HG02623 (cell line): ENCODE measurements around the gene MXD3.
A peak's percentile ranks its signal among the peaks of the same experiment; 100 is the strongest.
"Not testable (repeated sequence)": the region's sequence is repeated elsewhere in the genome, so short reads cannot be mapped to it uniquely, and the experiment has no call there.

Experiments
- ATAC-seq: cut with Tn5 transposase; IDR thresholded peaks from one replicate; pipeline ENCODE4 v1.9.1; 2021; ENCODE audit warnings: moderate library complexity; ENCODE audit not compliant: unreplicated experiment

MXD3 gene

GRCh38 chr5:177311723-177312648, at the start of gene MXD3:
MXD3 (minus strand) TSS chr5:177311898; CDS start chr5:177311830, 68 bp downstream.
- peak; percentile 71 for ATAC-seq

- not testable (repeated sequence) for ATAC-seq
These were observed 49.0 kb upstream of the MXD3 start for GRCh38 chr5:177360740-177361139.

- no peak for ATAC-seq
These were observed 48.2 kb upstream of the MXD3 start for GRCh38 chr5:177359860-177360259.

DNA sequence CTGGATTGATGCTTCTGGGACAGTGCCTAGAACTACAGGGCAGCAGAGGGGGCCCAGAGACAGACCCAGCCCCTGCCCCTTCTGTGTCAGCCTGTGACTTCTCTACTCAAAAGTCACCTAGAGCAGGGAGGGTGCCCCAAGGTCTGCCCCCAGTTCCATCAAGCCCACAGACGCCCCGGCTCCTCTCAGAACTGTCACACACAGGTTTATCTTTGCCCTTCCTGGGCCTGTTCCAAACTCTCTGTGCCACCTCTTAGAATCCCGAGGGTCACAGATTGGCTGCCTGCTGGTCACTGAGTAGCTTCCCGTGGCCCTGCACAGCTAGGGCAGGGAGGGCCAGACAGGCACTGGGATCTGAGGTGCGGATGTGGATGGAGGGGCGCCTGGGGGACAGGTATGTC, 47.8 kb upstream of the MXD3 start:
- no peak for ATAC-seq

DNA sequence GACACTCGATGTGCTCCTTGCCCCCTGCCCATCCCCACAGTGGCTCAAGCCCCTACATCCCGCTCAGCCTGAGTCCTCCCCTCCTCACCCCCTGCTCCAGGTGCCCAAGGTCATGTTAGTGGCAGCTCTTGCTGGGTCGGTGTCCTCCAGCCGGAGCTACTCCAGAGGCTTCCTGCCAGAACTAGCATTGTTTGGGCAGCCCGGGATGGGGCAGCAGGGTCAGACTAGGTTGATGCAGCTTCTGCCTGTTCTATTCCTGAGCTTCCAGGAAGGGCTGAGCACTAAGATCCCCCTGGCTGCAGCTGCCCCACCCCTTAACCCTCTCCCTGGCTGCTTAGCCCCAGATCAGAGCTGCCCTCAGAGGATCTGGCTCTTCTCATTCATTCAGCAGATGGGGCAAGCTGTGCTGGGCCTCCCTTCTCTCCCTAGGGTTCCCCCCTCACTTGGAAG, 46.7 kb upstream of the MXD3 start:
- ATAC-seq, result no peak

DNA sequence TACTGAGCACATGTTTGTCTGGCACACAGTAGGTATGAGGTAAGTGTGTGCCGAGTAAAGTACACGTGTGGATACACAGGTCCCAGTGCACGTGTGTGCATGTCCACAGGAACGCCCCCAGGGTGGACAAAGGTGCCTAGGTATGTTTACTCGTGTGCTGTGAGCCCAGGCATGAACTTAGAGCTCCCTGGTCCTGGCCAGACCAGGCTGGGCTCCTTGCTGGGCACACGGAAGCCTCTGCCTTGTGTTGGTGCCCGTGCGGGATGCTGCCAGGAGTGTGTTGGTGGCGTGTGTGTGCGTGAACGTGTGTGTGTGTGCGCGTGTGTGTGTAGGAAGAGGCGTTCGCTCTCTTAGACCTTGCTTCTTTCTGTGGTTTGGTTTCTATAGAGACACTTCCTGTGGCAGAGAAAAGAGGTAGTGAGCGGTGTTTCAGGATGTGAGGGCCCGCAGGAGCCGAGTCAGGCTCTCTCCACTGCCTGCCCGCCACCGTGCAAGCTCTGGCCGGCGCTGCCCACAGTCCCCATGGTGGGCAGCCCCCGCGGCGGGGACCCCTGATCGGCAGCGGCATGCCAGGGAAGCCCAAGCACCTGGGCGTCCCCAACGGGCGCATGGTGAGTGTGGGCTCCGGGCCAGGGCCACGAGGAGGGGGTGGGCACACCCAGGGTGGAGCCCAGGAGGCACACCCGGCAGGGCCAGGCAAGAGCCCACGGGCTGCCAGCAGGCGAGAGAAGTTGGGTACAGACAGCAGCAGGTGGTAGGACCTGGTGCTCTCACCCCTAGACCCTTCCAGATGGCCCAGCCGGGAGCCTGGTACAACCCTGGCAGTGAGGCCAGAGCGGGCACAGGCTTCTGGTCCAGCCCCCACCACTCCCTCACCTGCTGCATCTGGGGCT, 46.0 kb upstream of the MXD3 start, which contains the start of gene RGS14:
RGS14 (plus strand) TSS at position 466 of the 893 bp plus-strand sequence; CDS start at position 567, 101 bp downstream.
- peak; percentile 88 for ATAC-seq

GRCh38 chr5:177357146-177357458, 45.4 kb upstream of the MXD3 start:
- no peak for ATAC-seq

DNA sequence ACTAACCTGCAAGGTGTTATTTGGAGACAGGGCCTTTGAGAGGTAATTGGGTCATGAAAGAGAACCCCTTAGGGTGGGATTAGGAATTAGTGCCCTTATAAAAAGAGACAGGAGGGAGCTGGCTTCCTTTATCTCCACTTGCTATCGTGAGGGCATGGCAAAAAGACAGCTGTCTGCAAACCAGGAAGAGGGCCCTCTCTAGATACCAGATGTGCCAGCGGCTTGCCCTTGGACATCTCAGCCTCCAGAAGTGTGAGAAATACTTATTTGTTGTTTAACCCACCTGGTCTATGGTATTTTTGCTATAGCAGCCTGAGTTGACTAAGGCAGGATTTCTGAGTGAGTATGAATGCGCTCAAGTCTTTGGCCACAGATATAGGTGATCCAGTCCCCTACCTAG, 45.0 kb upstream of the MXD3 start:
- no peak for ATAC-seq

DNA sequence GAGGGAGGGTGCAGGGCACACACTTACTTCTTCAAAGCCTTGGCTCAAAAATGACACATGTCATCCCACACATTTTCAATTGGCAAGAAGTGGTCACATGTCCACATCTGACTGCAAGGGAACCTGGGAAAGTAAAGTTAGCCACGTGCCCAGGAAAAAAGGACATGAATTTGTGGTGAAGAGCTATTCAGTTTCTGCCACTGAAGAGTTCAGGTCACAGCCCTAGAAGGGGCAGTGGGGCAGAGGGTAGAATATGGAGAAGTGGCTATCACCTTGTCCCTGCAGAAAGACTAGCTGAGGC, 44.1 kb upstream of the MXD3 start:
- ATAC-seq, result no peak

GRCh38 chr5:177355162-177355867, 43.6 kb upstream of the MXD3 start:
- no peak for ATAC-seq

DNA sequence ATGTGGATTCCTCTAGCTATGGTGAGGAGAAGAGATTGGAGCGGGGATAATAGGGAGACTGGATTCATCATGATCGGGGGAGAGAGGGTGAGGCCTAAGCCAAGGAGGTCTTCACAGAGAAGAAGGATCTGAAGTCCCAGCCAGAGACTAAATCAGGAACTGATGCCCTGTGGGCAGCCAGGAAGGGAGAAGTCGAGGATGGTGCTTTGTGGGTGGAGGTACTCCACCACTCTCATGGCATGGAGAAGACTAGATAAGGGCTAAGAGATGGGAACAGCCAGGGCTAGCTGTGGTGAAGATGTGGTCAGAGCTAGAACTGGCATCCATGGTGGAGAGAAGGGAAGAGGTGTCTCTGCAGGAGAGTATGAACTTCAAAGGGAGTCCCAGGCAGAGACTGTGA, 43.0 kb upstream of the MXD3 start:
- ATAC-seq, result no peak

GRCh38 chr5:177354256-177354655, 42.6 kb upstream of the MXD3 start:
- ATAC-seq, result no peak

DNA sequence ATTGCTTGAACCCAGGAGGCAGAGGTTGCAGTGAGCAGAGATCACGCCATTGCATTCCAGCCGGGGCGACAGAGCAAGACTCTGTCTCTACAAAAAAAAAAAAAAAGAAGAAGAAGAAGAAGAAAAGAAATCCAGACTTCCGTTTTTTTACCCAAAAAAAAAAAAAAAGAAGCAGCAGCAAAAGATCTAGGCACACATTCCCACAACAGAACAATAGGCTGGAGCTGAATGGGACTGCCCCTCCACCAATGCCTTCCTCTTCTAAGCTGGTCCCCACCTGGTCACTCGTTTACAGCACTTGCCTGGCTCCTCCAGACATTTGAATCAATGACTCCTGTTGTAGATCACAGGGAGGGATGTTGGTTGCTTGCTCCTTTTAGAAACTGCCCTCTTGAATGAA, 41.4 kb upstream of the MXD3 start:
- no peak for ATAC-seq

DNA sequence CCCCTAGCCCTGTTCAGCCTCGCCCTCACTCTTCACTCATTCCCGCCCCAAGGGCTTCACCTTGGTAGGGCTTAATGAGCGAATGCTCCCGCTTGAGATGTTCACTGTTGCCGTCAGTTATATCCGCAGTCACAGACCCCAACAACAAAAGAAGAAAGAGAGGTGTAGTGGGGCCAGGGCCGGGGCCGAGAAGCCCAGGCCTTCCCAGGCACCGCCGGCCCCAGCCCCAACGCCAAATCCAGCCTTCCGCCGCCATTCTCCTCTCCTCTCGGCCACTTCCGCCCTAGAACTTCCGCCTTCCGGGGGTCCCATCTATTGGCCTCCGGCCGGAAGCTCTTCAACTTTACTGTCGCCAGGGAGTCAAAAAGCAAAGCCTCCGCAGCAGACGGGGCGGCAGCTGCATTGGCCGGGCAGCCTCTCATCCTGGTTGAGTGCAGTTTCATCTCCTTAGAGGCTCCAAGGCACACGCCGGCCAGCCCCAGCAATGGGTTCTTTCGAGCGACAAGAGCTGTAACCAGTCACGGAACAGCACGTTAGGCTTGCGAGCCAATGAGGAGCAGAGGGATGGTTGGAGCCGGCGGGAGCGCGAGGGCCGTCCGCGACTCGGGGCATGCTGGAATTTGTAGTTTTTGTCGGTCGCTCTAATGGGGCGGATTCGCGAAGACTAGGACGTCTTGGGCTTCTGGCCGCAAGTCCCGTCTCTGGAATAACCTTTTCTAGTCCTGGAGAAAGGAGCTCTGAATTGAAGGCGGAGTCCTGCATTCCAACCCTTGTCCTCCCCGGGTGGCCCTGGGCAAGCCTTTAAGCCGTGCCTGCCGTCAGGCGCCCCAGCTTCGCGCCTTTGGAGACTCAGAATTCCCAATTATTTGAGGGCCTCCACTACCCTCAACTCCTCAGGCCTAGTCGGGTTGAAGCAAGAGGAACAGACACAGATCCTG, 40.0 kb upstream of the MXD3 start, which contains the start of gene LMAN2:
LMAN2 (minus strand) TSS at position 277 of the 938 bp plus-strand sequence; CDS start at position 256, 21 bp downstream.
- ATAC-seq, result peak; percentile 95

DNA sequence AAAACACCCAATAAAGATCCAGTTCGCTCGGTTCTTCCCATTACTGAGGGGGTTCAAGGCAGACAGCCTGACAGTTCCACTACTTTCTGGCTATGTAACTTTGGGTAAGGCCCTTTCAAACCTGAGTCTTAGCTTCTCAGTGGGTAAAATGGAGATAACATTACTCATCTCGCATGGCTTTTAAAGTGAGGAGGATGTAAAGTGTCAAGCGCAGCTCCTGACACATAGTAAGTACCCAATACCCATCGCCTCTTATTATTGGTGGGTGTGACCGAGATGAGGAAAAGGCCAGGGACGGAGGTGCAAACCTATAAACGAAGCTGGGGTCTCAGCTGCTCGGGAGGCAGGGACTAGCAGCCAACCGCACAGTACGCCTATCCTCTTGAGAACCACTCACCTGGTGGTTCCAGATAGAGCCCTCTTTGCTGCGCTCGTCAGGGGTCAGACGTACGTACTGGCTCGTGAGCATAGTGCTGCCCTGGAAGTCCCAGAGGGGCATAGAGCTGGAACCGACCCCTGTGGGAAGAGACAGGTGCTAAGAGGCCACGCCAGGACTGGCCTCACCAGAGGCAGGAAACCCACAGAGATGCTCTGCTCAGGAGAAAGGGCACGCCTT, 39.2 kb upstream of the MXD3 start:
- no peak for ATAC-seq

GRCh38 chr5:177349762-177350161, 38.1 kb upstream of the MXD3 start:
- no peak for ATAC-seq

- ATAC-seq, result no peak
These were observed 37.6 kb upstream of the MXD3 start for GRCh38 chr5:177349362-177349647.

DNA sequence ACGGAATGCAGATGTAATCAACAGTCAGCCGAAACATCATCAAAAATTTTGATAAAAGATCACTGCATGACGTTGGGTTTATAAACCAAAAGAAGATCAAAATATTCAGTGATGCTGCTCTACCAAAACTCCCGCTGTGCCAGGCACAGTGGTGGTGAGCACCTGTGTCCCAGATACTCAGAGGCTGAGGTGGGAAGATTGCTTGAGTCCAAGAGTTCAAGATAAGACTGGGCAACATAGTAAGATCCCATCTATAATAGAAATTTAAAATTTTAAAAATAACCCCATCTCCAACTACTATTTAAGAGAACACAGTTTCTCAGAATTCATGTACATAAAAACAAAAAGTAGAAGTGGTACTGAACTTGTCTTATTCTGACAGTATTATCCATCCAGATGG, 36.0 kb upstream of the MXD3 start:
- no peak for ATAC-seq

- ATAC-seq, result no peak
These were observed 35.1 kb upstream of the MXD3 start for GRCh38 chr5:177346820-177347219.

- no peak for ATAC-seq
These were observed 33.2 kb upstream of the MXD3 start for GRCh38 chr5:177344891-177345290.
